WTC11 (cell line): ENCODE results near the gene PTPRN2. TPM values are rescaled to one million over a fixed set of nuclear protein-coding genes. Genes with fewer than 3 reads are reported as not detected.

Source experiments
- ATAC-seq: fragments of 200-7000 bp; cut with Tn5 transposase; 2 replicates; pipeline ENCODE4 v1.10.0; 2021; ENCODE audit warnings: mild to moderate bottlenecking, moderate library complexity
- CTCF ChIA-PET: fragments of 300-600 bp; sonication (Branson Sonifier 250); formaldehyde crosslinking; loops from one replicate; lab custom pipeline; 2021; ENCODE audit warnings: antibody characterized with exemption; lab: Charles Lee
- POLR2A ChIA-PET: fragments of 350-600 bp; sonication (Branson Sonifier 250); formaldehyde crosslinking; loops from one replicate; lab custom pipeline; 2021; ENCODE audit warnings: antibody characterized with exemption; lab: Charles Lee
- DNase-seq: peaks from one replicate; pipeline ENCODE4 v3.0.0; 2021; ENCODE audit warnings: low spot score
- H3K27ac Mint-ChIP-seq: 2 replicates; pipeline ENCODE4 v1.8.0; 2021; ENCODE audit warnings: mixed read lengths
- H3K27me3 Mint-ChIP-seq: 2 replicates; pipeline ENCODE4 v1.8.0; 2021; ENCODE audit warnings: low read depth, mild to moderate bottlenecking, moderate library complexity, mixed read lengths
- H3K36me3 Mint-ChIP-seq: 2 replicates; pipeline ENCODE4 v1.8.0; 2021; ENCODE audit warnings: mixed read lengths
- H3K4me1 Mint-ChIP-seq: 2 replicates; pipeline ENCODE4 v1.8.0; 2022; ENCODE audit warnings: mixed read lengths
- H3K4me3 Mint-ChIP-seq: 2 replicates; pipeline ENCODE4 v1.8.0; 2021; ENCODE audit warnings: mild to moderate bottlenecking, moderate library complexity, mixed read lengths
- H3K9me3 Mint-ChIP-seq: 2 replicates; pipeline ENCODE4 v1.8.0; 2021; ENCODE audit warnings: mixed read lengths
- ATF2 ChIP-seq: sonication (generic); formaldehyde crosslinking; IDR thresholded peaks from 2 replicates; pipeline ENCODE4 v1.8.1; 2022; ENCODE audit warnings: low read depth, missing genetic modification reagents, borderline replicate concordance
- CREB1 ChIP-seq: sonication (generic); formaldehyde crosslinking; IDR thresholded peaks from 2 replicates; pipeline ENCODE4 v1.8.0; 2023; ENCODE audit warnings: mild to moderate bottlenecking, missing genetic modification reagents
- FOXP4 ChIP-seq: sonication (generic); formaldehyde crosslinking; IDR thresholded peaks from 2 replicates; pipeline ENCODE4 v1.8.0; 2022; ENCODE audit warnings: mild to moderate bottlenecking, missing genetic modification reagents
- GRHL2 ChIP-seq: fragments of 250-450 bp; sonication (Bioruptor Pico); IDR thresholded peaks from 2 replicates; pipeline ENCODE4 v1.8.0; 2022; ENCODE audit warnings: mild to moderate bottlenecking, moderate library complexity; ENCODE audit not compliant: insufficient replicate concordance, severe bottlenecking
- IRF2 ChIP-seq: sonication (generic); formaldehyde crosslinking; IDR thresholded peaks from 2 replicates; pipeline ENCODE4 v1.8.0; 2022; ENCODE audit warnings: low read depth, missing genetic modification reagents, borderline replicate concordance
- JAZF1 ChIP-seq: fragments of 250-450 bp; sonication (Bioruptor Pico); IDR thresholded peaks from 2 replicates; pipeline ENCODE4 v1.9.0; 2021; ENCODE audit warnings: moderate library complexity, mild to moderate bottlenecking, inconsistent platforms
- MXD4 ChIP-seq: fragments of 250-450 bp; sonication (Bioruptor Pico); IDR thresholded peaks from 2 replicates; pipeline ENCODE4 v1.8.0; 2021; ENCODE audit warnings: mild to moderate bottlenecking, moderate library complexity, borderline replicate concordance
- NFATC4 ChIP-seq: fragments of 250-450 bp; sonication (Bioruptor Pico); IDR thresholded peaks from 2 replicates; pipeline ENCODE4 v1.9.0; 2021; ENCODE audit warnings: mild to moderate bottlenecking
- NFYB ChIP-seq: sonication (generic); formaldehyde crosslinking; conservative IDR thresholded peaks from 2 replicates; pipeline ENCODE4 v1.8.0; 2022; ENCODE audit warnings: low read depth, missing genetic modification reagents
- RORB ChIP-seq: fragments of 250-450 bp; sonication (Bioruptor Pico); IDR thresholded peaks from 2 replicates; pipeline ENCODE4 v1.9.0; 2021; ENCODE audit warnings: mild to moderate bottlenecking
- USF1 ChIP-seq: sonication (generic); formaldehyde crosslinking; IDR thresholded peaks from 2 replicates; pipeline ENCODE4 v1.8.0; 2022; ENCODE audit warnings: mild to moderate bottlenecking, missing genetic modification reagents
- ZBTB21 ChIP-seq: sonication (generic); formaldehyde crosslinking; IDR thresholded peaks from 2 replicates; pipeline ENCODE4 v1.8.1; 2023; ENCODE audit warnings: mild to moderate bottlenecking, missing genetic modification reagents, borderline replicate concordance
- ZNF512 ChIP-seq: sonication (generic); formaldehyde crosslinking; IDR thresholded peaks from 2 replicates; pipeline ENCODE4 v1.8.1; 2022; ENCODE audit warnings: missing genetic modification reagents, borderline replicate concordance
- ZNF671 ChIP-seq: fragments of 250-450 bp; sonication (Bioruptor Pico); IDR thresholded peaks from 2 replicates; pipeline ENCODE4 v1.8.0; 2021; ENCODE audit warnings: mild to moderate bottlenecking
- total RNA-seq: library from RNA; stranded (reverse); gene quantifications from 3 replicates; pipeline ENCODE4 v1.2.3, GENCODE V29; 2021
- TF ChIP-seq, protein P1 (sequence below): sonication (generic); formaldehyde crosslinking; IDR thresholded peaks from 2 replicates; pipeline ENCODE4 v1.8.0; 2023; ENCODE audit warnings: missing genetic modification reagents
- TF ChIP-seq, protein P2 (sequence below): fragments of 250-450 bp; sonication (Bioruptor Pico); IDR thresholded peaks from 2 replicates; pipeline ENCODE4 v1.8.0; 2021; ENCODE audit warnings: mild to moderate bottlenecking
- TF ChIP-seq, protein P3 (sequence below): sonication (generic); formaldehyde crosslinking; IDR thresholded peaks from 2 replicates; pipeline ENCODE4 v1.8.1; 2023; ENCODE audit warnings: mild to moderate bottlenecking, missing genetic modification reagents, borderline replicate concordance

PTPRN2 gene
- total RNA-seq, 1 experiment from 2014 or later: 4.7 TPM

- TF ChIP-seq ATF2 (CRISPR knock-in tag) (no peak), CREB1 (CRISPR knock-in tag) (no peak), ZNF512 (CRISPR knock-in tag) (no peak)
Measured at GRCh38 chr7:157641866-157642265, 945.8 kb downstream of the PTPRN2 start (continued).

GRCh38 chr7:157640144-157640543 lies 947.5 kb downstream of the PTPRN2 start:
- ChIA-PET CTCF (no interaction called here), POLR2A (no interaction called here)
- peaks cover 38% of the 10 kb centered on the region for H3K36me3 Mint-ChIP-seq
- H3K9me3 Mint-ChIP-seq: peaks cover 64% of the 10 kb centered on the region
- ATAC-seq (no peak), DNase-seq (no peak)
- TF ChIP-seq ZBTB21 (CRISPR knock-in tag) (no peak), NFYB (CRISPR knock-in tag) (no peak), GRHL2 (CRISPR knock-in tag) (no peak), IRF2 (CRISPR knock-in tag) (no peak), USF1 (CRISPR knock-in tag) (no peak), ZNF671 (CRISPR knock-in tag) (no peak)
- TF ChIP-seq, protein P1, sequence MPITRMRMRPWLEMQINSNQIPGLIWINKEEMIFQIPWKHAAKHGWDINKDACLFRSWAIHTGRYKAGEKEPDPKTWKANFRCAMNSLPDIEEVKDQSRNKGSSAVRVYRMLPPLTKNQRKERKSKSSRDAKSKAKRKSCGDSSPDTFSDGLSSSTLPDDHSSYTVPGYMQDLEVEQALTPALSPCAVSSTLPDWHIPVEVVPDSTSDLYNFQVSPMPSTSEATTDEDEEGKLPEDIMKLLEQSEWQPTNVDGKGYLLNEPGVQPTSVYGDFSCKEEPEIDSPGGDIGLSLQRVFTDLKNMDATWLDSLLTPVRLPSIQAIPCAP: no peak
- TF ChIP-seq, protein P2, sequence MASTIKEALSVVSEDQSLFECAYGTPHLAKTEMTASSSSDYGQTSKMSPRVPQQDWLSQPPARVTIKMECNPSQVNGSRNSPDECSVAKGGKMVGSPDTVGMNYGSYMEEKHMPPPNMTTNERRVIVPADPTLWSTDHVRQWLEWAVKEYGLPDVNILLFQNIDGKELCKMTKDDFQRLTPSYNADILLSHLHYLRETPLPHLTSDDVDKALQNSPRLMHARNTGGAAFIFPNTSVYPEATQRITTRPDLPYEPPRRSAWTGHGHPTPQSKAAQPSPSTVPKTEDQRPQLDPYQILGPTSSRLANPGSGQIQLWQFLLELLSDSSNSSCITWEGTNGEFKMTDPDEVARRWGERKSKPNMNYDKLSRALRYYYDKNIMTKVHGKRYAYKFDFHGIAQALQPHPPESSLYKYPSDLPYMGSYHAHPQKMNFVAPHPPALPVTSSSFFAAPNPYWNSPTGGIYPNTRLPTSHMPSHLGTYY (CRISPR knock-in tag): no peak
- TF ChIP-seq, protein P3, sequence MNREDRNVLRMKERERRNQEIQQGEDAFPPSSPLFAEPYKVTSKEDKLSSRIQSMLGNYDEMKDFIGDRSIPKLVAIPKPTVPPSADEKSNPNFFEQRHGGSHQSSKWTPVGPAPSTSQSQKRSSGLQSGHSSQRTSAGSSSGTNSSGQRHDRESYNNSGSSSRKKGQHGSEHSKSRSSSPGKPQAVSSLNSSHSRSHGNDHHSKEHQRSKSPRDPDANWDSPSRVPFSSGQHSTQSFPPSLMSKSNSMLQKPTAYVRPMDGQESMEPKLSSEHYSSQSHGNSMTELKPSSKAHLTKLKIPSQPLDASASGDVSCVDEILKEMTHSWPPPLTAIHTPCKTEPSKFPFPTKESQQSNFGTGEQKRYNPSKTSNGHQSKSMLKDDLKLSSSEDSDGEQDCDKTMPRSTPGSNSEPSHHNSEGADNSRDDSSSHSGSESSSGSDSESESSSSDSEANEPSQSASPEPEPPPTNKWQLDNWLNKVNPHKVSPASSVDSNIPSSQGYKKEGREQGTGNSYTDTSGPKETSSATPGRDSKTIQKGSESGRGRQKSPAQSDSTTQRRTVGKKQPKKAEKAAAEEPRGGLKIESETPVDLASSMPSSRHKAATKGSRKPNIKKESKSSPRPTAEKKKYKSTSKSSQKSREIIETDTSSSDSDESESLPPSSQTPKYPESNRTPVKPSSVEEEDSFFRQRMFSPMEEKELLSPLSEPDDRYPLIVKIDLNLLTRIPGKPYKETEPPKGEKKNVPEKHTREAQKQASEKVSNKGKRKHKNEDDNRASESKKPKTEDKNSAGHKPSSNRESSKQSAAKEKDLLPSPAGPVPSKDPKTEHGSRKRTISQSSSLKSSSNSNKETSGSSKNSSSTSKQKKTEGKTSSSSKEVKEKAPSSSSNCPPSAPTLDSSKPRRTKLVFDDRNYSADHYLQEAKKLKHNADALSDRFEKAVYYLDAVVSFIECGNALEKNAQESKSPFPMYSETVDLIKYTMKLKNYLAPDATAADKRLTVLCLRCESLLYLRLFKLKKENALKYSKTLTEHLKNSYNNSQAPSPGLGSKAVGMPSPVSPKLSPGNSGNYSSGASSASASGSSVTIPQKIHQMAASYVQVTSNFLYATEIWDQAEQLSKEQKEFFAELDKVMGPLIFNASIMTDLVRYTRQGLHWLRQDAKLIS (CRISPR knock-in tag): no peak
- no peak overlapping the region for H3K27ac Mint-ChIP-seq
- H3K4me3 Mint-ChIP-seq: no peak overlapping the region
- no peaks in the 10 kb centered on the region for H3K4me1 Mint-ChIP-seq
- H3K27me3 Mint-ChIP-seq: peaks cover 12% of the 10 kb centered on the region

DNA sequence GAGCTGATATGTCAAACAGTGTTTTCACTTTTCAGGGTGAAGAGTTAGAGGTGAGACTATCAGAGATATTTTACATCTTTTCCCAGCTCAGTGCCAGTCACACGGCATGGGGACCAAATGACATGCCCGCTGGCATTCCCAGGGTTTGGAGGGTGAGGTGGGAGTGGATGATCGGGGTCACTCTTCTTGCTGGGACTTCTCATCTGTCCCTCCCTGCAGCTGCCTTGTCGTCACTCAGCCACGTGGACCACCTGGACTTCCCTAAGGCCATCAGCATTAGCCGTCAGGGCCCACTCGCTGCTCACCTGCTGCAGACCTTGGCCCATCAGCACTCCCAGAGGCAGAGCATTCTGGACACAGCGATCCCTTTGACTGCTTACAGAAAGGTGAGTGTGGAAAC lies 949.1 kb downstream of the PTPRN2 start:
- H3K4me1 Mint-ChIP-seq: no peaks in the 10 kb centered on the region
- ATAC-seq: no peak
- H3K27me3 Mint-ChIP-seq: peaks cover 12% of the 10 kb centered on the region
- H3K27ac Mint-ChIP-seq: no peak overlapping the region
- no peak for DNase-seq
- H3K4me3 Mint-ChIP-seq: no peak overlapping the region
- peaks cover 67% of the 10 kb centered on the region for H3K9me3 Mint-ChIP-seq
- ChIA-PET POLR2A (no interaction called here), CTCF (no interaction called here)
- peaks cover 37% of the 10 kb centered on the region for H3K36me3 Mint-ChIP-seq
- TF ChIP-seq FOXP4 (CRISPR knock-in tag): no peak
- no peak for TF ChIP-seq JAZF1 (CRISPR knock-in tag)
- TF ChIP-seq MXD4 (CRISPR knock-in tag): no peak
- no peak for TF ChIP-seq RORB (CRISPR knock-in tag)
- no peak for TF ChIP-seq NFATC4 (CRISPR knock-in tag)
- TF ChIP-seq, protein P3 (CRISPR knock-in tag): no peak
